GM18520 (cell line): ENCODE data around the gene C11orf52.

Source experiments
- ATAC-seq: cut with Tn5 transposase; IDR thresholded peaks from one replicate; pipeline ENCODE4 v1.9.1; 2021; ENCODE audit not compliant: unreplicated experiment

The C11orf52 gene

DNA sequence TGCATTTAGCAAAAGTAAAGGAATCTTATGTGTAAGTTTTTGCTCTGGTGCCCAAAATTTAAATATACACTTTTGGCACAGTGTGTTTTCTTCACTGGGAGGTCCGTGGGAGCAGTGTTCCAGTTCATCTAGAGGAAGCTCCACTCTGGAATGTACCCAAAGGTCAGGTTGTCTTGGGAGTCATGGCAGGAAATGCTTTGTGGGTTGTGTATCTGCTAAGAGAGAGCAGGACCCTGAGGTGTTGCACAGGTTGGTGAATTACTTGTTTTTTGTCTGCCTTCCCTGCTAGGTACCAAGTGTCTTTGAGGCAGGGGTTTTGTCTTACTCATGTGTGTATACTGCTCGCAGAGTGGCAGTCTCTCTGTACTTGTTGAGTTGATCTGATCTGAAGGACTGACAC is 55.7 kb downstream of the C11orf52 start:
- no peak for ATAC-seq

DNA sequence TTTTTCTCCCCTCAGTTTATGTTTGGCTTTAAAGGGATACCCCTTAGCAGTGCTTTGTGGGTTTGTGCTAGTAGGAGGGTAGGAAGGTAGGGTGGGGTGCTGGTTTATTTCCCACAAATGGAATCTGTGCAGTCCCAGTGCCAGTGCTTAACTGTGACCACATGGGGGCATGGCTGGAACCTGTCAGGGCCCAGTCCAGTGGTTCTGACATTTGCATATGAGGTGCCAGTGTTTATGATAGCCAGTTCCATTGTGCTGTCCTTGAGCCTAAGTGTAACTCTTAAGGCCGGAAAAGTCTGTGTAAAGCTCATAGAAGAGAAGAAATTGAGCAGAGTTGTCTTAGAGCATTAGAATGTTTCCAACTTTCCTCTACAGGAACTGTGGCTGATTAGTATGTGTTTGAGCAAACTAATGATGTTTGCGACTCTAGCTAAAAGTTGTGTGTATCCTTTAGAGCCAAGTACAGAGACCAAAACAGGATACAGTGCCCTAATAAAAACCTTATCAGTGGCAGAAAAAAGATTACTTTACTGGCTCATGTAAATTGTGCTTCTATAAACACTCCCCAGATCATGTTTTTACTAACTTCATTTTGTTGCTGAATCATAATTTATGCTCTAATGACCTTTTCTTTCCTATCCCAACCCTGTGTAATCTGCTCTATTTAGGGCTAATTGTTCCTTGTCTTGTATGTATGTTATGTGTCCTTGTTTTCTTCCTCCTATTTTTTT is 56.5 kb downstream of the C11orf52 start:
- ATAC-seq: no peak

DNA sequence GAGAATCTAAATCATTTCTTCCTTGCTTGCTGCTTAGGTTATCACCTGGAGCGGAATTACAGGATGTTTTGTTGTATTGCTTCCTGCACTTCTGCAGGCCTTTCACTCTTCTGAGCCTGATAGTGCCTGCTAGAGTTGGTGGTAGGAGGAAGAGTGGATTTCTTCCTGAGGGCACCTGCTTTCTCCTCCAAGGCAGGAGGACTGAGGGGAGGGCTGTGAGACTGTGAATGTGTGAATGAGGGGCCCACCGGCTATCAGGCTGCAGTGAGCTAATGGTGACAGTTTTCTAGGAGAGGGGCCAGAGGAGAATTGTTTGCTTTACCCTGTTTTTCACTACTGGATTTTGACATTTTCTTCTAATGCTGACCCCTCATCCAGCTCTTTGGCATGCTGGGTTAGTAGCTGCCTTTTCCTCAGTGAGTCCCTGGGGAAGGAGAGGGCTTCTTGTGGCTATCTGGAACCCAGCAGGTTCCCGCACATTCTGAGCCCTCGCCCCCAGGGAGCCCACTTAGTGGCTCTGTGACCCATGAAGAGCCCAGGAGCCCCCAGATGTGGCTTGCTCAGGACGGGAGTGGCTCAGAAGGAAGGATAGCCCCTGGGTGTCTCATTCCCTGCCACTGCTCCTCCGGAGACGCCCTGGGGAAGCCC is 57.5 kb downstream of the C11orf52 start:
- ATAC-seq: no peak
